NB4 (cell line): ENCODE results near the gene LSM11.

ENCODE experiments used
- CTCF ChIP-seq: IDR thresholded peaks from one replicate; pipeline ENCODE4 v1.5.1; 2012; ENCODE audit warnings: low read depth, low read length
- MYC ChIP-seq: IDR thresholded peaks from 2 replicates; pipeline ENCODE4 v1.6.1; 2011; ENCODE audit warnings: low read depth, low read length
- POLR2A ChIP-seq: IDR thresholded peaks from 2 replicates; pipeline ENCODE4 v1.6.1; 2011; ENCODE audit warnings: mild to moderate bottlenecking; ENCODE audit not compliant: insufficient read length; ENCODE audit errors: extremely low read depth

GRCh38 chr5:157710431-157710830, 33.1 kb upstream of the LSM11 start:
- TF ChIP-seq POLR2A (no peak), CTCF (no peak), MYC (no peak)
